GM13977 (cell line): ENCODE measurements around the gene FKBP1C.
"Not testable (repeated sequence)": the region's sequence is repeated elsewhere in the genome, so short reads cannot be mapped to it uniquely, and the experiment has no call there.

Source experiments
- DNase-seq: peaks from one replicate; pipeline ENCODE4 v3.0.0; 2012; ENCODE audit warnings: low spot score
- CTCF ChIP-seq: IDR thresholded peaks from 2 replicates; pipeline ENCODE4 v1.5.1; 2012; ENCODE audit warnings: mild to moderate bottlenecking, control low read depth; ENCODE audit not compliant: insufficient read depth; ENCODE audit errors: extremely low read depth, missing control alignments
- in situ Hi-C: fragments of 300-500 bp; cut with MboI; formaldehyde crosslinking; loops from one replicate; pipeline ENCODE4 v1.12.0; 2022; ENCODE audit warnings: low sequenced_read_pairs, low pct_unique_long_range_greater_than_20kb, mixed read lengths, inconsistent platforms; ENCODE audit not compliant: unreplicated experiment

FKBP1C gene

GRCh38 chr6:63211343-63211742, at the start of gene FKBP1C:
TSS of gene FKBP1C (plus strand) at chr6:63211469.
- in situ Hi-C loops, DNase-seq: not testable (repeated sequence)

GRCh38 chr6:63164047-63164803, 47.0 kb upstream of the FKBP1C start:
- DNase-seq, in situ Hi-C loops: not testable (repeated sequence)

GRCh38 chr6:63174173-63174572, 37.1 kb upstream of the FKBP1C start:
- TF ChIP-seq CTCF, result no peak
- in situ Hi-C loops, result no loop called here
- no peak for DNase-seq

GRCh38 chr6:63176181-63176580, 35.1 kb upstream of the FKBP1C start:
- in situ Hi-C loops, result no loop called here
- no peak for TF ChIP-seq CTCF
- no peak for DNase-seq

- no peak for DNase-seq
- in situ Hi-C loops, result no loop called here
Measured at GRCh38 chr6:63180367-63180766, 30.9 kb upstream of the FKBP1C start.

GRCh38 chr6:63186970-63187369, 24.3 kb upstream of the FKBP1C start:
- no peak for DNase-seq
- in situ Hi-C loops, result no loop called here

More at GRCh38 chr6:63180367-63180766, 30.9 kb upstream of the FKBP1C start:
- no peak for TF ChIP-seq CTCF

GRCh38 chr6:63188828-63189227, 22.4 kb upstream of the FKBP1C start:
- no peak for TF ChIP-seq CTCF
- DNase-seq, result no peak

More at GRCh38 chr6:63186970-63187369, 24.3 kb upstream of the FKBP1C start:
- no peak for TF ChIP-seq CTCF

GRCh38 chr6:63193324-63193723, 17.9 kb upstream of the FKBP1C start:
- no peak for TF ChIP-seq CTCF
- in situ Hi-C loops, result no loop called here
- DNase-seq, result no peak

More at GRCh38 chr6:63188828-63189227, 22.4 kb upstream of the FKBP1C start:
- in situ Hi-C loops, result no loop called here
